HK-2 (cell line): ENCODE data around the gene HOXD13.
A peak's percentile ranks its signal among the peaks of the same experiment; 100 is the strongest.

ENCODE experiments used
- DNase-seq: peaks from one replicate; pipeline ENCODE4 v3.0.0-alpha.2; 2018; ENCODE audit not compliant: unreplicated experiment

The HOXD13 gene

GRCh38 chr2:176081376-176081836 lies 11.1 kb upstream of the HOXD13 start:
- no peak for DNase-seq

DNA sequence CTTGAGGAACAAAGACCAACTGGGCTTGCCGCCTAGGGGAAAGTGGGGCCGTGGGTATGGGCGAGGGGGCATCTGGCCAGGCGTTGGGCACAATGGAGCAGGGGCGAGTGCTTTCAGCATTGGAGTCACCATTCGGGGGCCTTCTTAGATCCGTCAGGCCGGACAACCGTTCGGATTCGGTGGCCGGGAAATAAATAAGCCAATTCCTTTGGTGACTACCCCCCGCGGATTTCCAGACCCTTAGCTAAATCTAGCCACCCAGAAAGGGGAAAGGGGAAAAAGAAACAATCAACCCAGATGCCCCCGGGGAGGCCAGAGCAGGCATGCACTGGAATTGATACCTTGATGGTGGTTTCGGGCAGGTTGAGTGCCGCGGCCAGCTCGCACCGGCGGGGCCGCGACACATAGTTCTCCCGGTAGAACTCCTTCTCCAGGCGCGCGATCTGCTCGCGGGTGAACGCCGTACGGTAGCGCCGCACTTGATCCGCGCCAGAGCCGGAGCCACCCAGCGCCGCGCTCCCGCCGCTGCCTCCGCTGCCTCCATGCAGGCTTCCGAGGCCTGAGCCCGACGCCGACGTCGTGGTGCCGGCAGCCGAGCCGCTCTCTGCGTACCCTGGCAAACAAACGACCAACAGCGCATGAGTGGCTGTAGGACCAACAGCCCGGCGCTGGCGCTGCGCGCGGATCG lies 10.5 kb upstream of the HOXD13 start:
- no peak for DNase-seq

DNA sequence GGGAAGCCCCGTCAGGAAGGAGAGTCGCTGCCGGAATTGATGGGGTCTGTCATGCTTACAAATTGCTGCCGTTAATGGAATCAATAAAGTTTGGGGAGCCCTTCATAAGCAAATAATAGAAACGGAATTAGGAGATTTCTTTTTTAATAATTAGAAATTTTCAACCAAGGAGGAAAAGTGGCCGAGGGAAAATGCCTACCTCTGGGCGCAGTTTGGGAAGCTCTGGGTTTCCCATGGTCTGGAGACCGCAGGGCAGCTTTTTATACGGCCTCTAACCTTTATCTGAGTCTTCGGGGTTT lies 10.0 kb upstream of the HOXD13 start:
- no peak for DNase-seq

GRCh38 chr2:176082824-176083751 lies 9.4 kb upstream of the HOXD13 start:
- no peak for DNase-seq

DNA sequence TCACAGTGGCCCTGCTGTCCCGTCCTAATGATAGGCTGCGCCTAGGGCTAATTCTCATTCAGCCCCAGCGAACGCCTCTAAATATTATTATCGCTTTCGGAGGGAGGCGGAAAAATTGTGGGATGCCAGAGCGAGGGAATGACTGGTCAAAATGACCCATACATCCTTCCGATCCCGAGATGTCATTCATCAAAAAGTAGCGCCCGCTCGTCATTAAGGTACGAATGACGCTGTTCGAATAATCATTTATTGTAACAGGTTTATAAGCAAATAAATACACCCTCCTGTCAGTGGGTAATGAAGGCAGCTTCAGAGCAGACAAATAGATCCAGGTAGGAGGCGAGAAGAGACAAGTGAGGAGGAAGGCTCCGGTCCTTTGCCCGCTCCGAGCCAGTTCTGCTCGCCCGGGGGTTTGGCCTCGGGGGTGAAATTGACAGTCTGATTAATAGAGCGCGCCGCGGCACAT lies 8.7 kb upstream of the HOXD13 start, which contains the start of gene EVX2:
EVX2 (minus strand) TSS at position 167 of the 466 bp plus-strand sequence. CDS start 186 bp downstream, outside the sequence.
- DNase-seq, result no peak

DNA sequence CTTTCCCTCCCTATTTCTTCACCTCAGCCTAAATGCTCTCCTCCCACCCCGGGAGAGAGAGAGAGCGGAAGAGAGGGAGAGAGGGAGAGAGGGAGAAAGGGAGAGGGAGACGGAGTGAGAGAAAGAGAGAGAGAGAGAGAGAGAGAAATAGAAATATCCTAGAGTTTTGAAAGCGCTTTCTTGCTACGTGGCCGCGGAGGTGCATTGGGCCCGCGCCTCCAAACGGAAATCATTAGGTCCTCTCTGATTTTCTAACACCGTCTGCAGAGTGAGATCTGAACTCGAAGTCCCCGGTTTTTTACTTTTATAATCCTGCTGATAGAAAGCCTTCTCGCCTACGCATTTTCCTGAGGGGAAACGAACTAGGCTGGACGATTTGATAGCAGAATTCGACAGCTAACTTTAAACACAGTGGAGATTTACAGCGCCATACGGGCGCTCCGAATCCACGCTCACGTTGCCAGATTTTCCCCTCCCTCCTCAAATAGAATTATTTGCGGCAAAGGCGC lies 7.9 kb upstream of the HOXD13 start:
- no peak for DNase-seq

- no peak for DNase-seq
Observed at GRCh38 chr2:176085120-176085788, 7.3 kb upstream of the HOXD13 start.

GRCh38 chr2:176085861-176086771 lies 6.4 kb upstream of the HOXD13 start:
- DNase-seq, result no peak

DNA sequence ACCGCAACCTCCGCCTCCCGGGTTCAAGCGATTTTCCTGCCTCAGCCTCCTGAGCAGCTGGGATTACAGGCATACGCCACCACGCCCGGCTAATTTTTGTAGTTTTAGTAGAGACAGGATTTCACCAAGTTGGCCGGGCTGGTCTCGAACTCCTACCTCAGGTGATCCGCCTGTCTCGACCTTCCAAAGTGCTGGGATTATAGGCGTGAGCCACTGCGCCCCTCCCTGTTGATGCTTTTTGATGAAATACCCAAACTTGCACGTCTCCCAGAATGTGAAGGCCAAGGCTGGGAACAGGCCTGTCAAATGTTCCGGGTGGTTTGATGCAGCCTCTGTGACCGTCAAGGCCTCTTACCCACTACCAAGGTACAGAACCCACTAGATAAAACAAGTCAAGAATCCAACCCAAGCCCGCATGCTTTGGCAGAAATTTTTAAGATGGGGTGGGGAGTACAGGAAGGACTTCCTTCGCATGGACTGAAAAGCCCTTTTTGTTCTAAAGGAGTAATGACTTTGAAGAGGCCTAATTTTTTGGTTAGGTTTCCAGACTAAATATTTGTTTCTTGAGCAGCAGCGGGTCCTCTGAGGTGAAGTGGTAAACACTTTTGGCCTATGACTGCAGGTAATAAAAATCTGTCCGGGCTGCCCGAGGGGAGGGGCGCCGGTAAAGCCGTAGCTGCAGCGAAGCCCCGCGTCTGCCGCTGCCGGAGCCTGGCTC lies 5.0 kb upstream of the HOXD13 start:
- DNase-seq, result no peak

GRCh38 chr2:176088048-176088936 lies 4.2 kb upstream of the HOXD13 start:
- peak; percentile 66 for DNase-seq

DNA sequence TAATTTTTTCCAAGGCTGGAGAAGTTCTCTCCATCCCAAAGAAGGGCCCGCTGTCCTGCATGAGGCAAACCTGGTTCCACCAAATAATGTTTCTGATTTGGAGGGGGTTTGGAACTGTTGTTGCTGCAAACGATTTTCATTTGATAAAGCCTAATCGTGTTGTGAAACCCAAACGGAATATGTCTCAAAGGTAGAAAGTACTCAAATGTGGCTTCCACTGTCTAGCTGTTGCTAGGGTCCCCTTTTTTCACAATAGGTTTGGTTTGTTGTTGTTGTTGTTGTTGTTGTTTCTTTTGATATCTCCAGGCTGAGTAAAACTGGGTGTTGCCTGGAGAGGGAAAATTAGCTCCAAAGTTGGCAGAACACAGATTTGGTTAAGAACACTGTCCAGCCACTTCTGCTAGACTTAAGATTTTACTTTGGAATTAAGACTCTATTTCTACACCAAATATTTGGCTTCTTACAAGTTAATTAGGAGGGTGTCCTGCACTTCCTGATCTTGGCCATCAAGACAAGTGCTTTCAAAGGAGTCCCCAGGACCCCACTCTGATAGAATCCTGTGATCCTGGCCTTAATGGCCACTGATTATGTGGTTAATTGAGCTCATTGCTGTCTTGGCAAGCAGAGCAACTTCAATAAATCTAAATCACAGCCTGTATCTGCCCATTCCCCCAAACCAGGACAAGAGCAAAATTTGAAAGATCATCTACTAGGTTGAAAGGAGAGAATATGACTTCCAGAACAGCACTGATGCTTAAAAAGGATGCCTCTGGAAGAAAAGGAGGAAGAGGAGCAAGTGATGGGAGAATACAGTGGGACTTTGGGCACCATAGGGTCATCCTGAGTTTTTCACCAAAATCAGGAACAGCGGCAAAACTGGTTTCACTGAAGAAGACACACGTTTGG lies 3.3 kb upstream of the HOXD13 start:
- no peak for DNase-seq

- no peak for DNase-seq
Observed at GRCh38 chr2:176089843-176090395, 2.6 kb upstream of the HOXD13 start.

DNA sequence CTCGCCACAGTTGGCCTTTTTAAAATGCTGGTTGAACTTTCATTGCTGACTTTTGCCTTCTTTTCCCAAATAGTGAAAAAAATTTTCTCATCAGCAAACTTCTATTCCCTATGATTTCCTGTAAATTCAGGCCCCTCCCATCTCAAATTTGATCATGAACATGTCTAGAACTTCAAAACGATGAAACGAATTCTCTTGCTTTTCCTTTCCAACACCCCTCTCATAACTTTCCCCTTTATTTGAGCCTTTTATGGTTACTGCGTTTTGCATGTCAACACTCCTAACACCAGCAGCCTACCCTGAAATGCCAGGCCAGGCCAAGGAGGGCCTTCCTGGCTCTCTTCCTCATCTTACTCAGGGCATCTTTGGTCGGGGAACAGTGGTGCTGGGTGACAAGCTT lies 1.7 kb upstream of the HOXD13 start:
- no peak for DNase-seq

DNA sequence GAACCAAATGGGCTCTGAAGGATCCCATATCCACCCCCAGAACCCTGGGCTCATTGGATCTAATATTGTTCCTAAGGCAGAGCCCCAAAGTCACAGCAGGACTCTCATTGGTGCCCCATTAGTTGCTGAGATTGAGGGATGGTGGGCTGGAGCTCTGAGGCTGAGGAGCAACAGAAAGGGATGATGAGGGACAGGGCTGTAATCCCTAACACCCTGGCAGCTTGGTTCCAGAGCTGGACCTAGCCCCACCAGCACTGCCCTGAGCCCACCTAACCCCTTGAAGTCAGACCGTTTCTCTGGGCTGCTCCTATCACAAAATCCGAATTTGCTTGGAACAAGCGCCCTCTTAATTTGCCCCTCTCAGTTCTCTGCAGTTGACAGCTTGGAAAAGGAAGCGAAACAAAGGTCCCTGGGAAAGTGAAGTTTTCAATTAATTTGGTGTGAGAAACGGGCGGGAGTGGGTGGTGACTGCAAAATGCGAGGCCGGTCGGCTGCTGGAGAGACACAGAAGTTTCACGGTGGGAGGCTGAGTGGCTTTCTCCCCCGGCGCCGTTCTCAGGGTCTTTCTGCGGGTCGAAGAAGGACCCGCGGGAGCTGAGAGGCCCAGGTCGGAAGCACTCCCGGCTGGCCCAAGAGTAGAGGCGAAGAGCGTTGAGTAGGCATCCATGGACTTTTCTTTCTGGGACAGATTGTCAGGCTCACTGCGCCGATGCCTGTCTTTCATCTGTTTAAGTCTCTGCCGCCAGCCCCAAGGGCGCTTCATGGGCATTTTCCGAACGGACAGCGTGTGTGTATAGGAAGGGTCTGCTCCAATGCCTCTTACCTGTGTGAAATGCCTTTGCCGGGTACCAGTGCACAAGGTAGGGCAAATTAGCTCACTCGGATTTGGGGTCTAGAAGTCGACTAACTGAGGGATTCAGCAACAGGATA lies 927 bp upstream of the HOXD13 start:
- no peak for DNase-seq

- no peak for DNase-seq
Observed at GRCh38 chr2:176093145-176093897, 800 bp downstream of the HOXD13 start.

DNA sequence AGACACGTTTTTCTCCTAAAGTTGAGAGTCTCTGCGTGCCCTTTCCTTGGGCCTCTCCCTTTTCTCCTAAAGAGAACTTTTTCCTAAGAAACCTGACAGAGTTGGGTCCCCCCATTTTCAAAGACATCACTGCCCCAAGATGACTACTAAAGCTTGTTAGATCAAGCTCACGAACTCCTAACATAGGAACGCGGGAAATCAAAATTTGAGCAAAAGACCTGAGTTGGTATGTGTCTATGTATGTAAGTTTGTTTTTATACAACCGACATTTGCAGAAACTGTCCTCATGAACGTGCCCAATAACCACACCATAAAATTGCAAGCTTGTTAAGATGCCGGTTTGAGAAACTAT lies 1.4 kb downstream of the HOXD13 start:
- DNase-seq, result no peak
